ENCODE data around the gene BUB1.
"Not testable (repeated sequence)": the region's sequence is repeated elsewhere in the genome, so short reads cannot be mapped to it uniquely, and the experiment has no call there.

The BUB1 gene

GRCh38 chr2:110653861-110654260 lies 24.0 kb downstream of the BUB1 start:
- no peak overlapping the region for H3K27ac Mint-ChIP-seq
- peaks cover 4% of the 10 kb centered on the region for H3K4me1 Mint-ChIP-seq
- H3K36me3 Mint-ChIP-seq = peaks cover 69% of the 10 kb centered on the region
- H3K4me3 Mint-ChIP-seq = no peak overlapping the region
- DNase-seq = no peak
- CTCF ChIA-PET = no interaction called here
- no peaks in the 10 kb centered on the region for H3K27me3 Mint-ChIP-seq
- H3K9me3 Mint-ChIP-seq = no peaks in the 10 kb centered on the region

GRCh38 chr2:110650346-110650745 lies 27.5 kb downstream of the BUB1 start:
- H3K4me1 Mint-ChIP-seq = no peaks in the 10 kb centered on the region
- no peak overlapping the region for H3K4me3 Mint-ChIP-seq
- no peaks in the 10 kb centered on the region for H3K27me3 Mint-ChIP-seq
- CTCF ChIA-PET = no interaction called here
- H3K27ac Mint-ChIP-seq = no peak overlapping the region
- DNase-seq = no peak
- no peaks in the 10 kb centered on the region for H3K9me3 Mint-ChIP-seq
- peaks cover 61% of the 10 kb centered on the region for H3K36me3 Mint-ChIP-seq

- no peaks in the 10 kb centered on the region for H3K9me3 Mint-ChIP-seq
- H3K27me3 Mint-ChIP-seq = no peaks in the 10 kb centered on the region
- no peak overlapping the region for H3K27ac Mint-ChIP-seq
- H3K36me3 Mint-ChIP-seq = peaks cover 61% of the 10 kb centered on the region
- CTCF ChIA-PET = interaction anchor here (1.1 kb wide), 1 partner anchor 9 kb away, joined by 3 read pairs; no protein-coding TSS in a partner anchor
- no peak overlapping the region for H3K4me3 Mint-ChIP-seq
- no peaks in the 10 kb centered on the region for H3K4me1 Mint-ChIP-seq
- no peak for DNase-seq
Observed at GRCh38 chr2:110647777-110648176, 30.1 kb downstream of the BUB1 start.

- CTCF ChIA-PET = no interaction called here
- peaks cover 69% of the 10 kb centered on the region for H3K36me3 Mint-ChIP-seq
- H3K4me1 Mint-ChIP-seq = no peaks in the 10 kb centered on the region
- H3K27me3 Mint-ChIP-seq = no peaks in the 10 kb centered on the region
- no peak overlapping the region for H3K4me3 Mint-ChIP-seq
- no peaks in the 10 kb centered on the region for H3K9me3 Mint-ChIP-seq
- DNase-seq = no peak
- H3K27ac Mint-ChIP-seq = no peak overlapping the region
Observed at GRCh38 chr2:110645616-110646015, 32.2 kb downstream of the BUB1 start.

- peaks cover 70% of the 10 kb centered on the region for H3K36me3 Mint-ChIP-seq
- no peaks in the 10 kb centered on the region for H3K9me3 Mint-ChIP-seq
- no peak overlapping the region for H3K27ac Mint-ChIP-seq
- DNase-seq = no peak
- H3K4me1 Mint-ChIP-seq = no peaks in the 10 kb centered on the region
- CTCF ChIA-PET = no interaction called here
- H3K4me3 Mint-ChIP-seq = no peak overlapping the region
- H3K27me3 Mint-ChIP-seq = no peaks in the 10 kb centered on the region
Observed at GRCh38 chr2:110644357-110644756, 33.5 kb downstream of the BUB1 start.

- H3K27me3 Mint-ChIP-seq = no peaks in the 10 kb centered on the region
- no peaks in the 10 kb centered on the region for H3K9me3 Mint-ChIP-seq
- no peaks in the 10 kb centered on the region for H3K4me1 Mint-ChIP-seq
- CTCF ChIA-PET = no interaction called here
- no peak overlapping the region for H3K27ac Mint-ChIP-seq
- H3K4me3 Mint-ChIP-seq = no peak overlapping the region
- H3K36me3 Mint-ChIP-seq = peaks cover 75% of the 10 kb centered on the region
- DNase-seq = no peak
Observed at GRCh38 chr2:110642360-110642759, 35.5 kb downstream of the BUB1 start.

- Mint-ChIP-seq H3K27ac (peak overlapping the region; percentile 80), H3K27me3 (no peaks in the 10 kb centered on the region), H3K4me1 (no peaks in the 10 kb centered on the region), H3K9me3 (no peaks in the 10 kb centered on the region), H3K4me3 (no peak overlapping the region), H3K36me3 (peaks cover 84% of the 10 kb centered on the region)
- DNase-seq = no peak
- CTCF ChIA-PET = interaction anchor here (1.1 kb wide), 1 partner anchor 9 kb away, joined by 3 read pairs; no protein-coding TSS in a partner anchor
Observed at GRCh38 chr2:110639972-110640371, 37.9 kb downstream of the BUB1 start.

- CTCF ChIA-PET = interaction anchor here (1.1 to 1.5 kb wide), 2 partner anchors 9 to 116 kb away, joined by 3 to 4 read pairs; no protein-coding TSS in a partner anchor
Observed at GRCh38 chr2:110638952-110639695, 38.7 kb downstream of the BUB1 start.

GRCh38 chr2:110638004-110638403 lies 39.9 kb downstream of the BUB1 start:
- Mint-ChIP-seq H3K27ac (no peak overlapping the region), H3K36me3 (peaks cover 83% of the 10 kb centered on the region), H3K9me3 (no peaks in the 10 kb centered on the region), H3K4me3 (no peak overlapping the region), H3K27me3 (no peaks in the 10 kb centered on the region), H3K4me1 (no peaks in the 10 kb centered on the region)
- CTCF ChIA-PET = interaction anchor here (1.5 kb wide), 1 partner anchor 117 kb away, joined by 4 read pairs; no protein-coding TSS in a partner anchor
- DNase-seq = no peak

More at GRCh38 chr2:110638952-110639695, 38.7 kb downstream of the BUB1 start:
- Mint-ChIP-seq H3K4me1 (no peaks in the 10 kb centered on the region), H3K4me3 (no peak overlapping the region), H3K27ac (no peak overlapping the region), H3K27me3 (no peaks in the 10 kb centered on the region), H3K9me3 (no peaks in the 10 kb centered on the region), H3K36me3 (peaks cover 87% of the 10 kb centered on the region)
- no peak for DNase-seq

GRCh38 chr2:110637093-110637492 lies 40.8 kb downstream of the BUB1 start:
- H3K27me3 Mint-ChIP-seq = no peaks in the 10 kb centered on the region
- H3K36me3 Mint-ChIP-seq = peaks cover 77% of the 10 kb centered on the region
- H3K4me3 Mint-ChIP-seq = no peak overlapping the region
- CTCF ChIA-PET = no interaction called here
- H3K27ac Mint-ChIP-seq = no peak overlapping the region
- DNase-seq = no peak
- H3K9me3 Mint-ChIP-seq = no peaks in the 10 kb centered on the region
- H3K4me1 Mint-ChIP-seq = no peaks in the 10 kb centered on the region

- peaks cover 67% of the 10 kb centered on the region for H3K36me3 Mint-ChIP-seq
- H3K4me1 Mint-ChIP-seq, H3K27ac Mint-ChIP-seq, DNase-seq, H3K4me3 Mint-ChIP-seq, CTCF ChIA-PET, H3K9me3 Mint-ChIP-seq, H3K27me3 Mint-ChIP-seq: not testable (repeated sequence)
Observed at GRCh38 chr2:110635949-110636628, 41.8 kb downstream of the BUB1 start.

- H3K27me3 Mint-ChIP-seq, H3K36me3 Mint-ChIP-seq, H3K9me3 Mint-ChIP-seq, CTCF ChIA-PET, H3K4me3 Mint-ChIP-seq, H3K4me1 Mint-ChIP-seq, DNase-seq, H3K27ac Mint-ChIP-seq: not testable (repeated sequence)
Observed at GRCh38 chr2:110627348-110627747, 50.5 kb downstream of the BUB1 start.

- DNase-seq, H3K4me3 Mint-ChIP-seq, H3K27me3 Mint-ChIP-seq, H3K9me3 Mint-ChIP-seq, CTCF ChIA-PET, H3K4me1 Mint-ChIP-seq, H3K36me3 Mint-ChIP-seq, H3K27ac Mint-ChIP-seq: not testable (repeated sequence)
Observed at GRCh38 chr2:110619326-110619939, 58.4 kb downstream of the BUB1 start.

GRCh38 chr2:110613927-110614326 lies 63.9 kb downstream of the BUB1 start:
- DNase-seq, H3K27me3 Mint-ChIP-seq, H3K4me3 Mint-ChIP-seq, H3K27ac Mint-ChIP-seq, H3K9me3 Mint-ChIP-seq, H3K36me3 Mint-ChIP-seq, H3K4me1 Mint-ChIP-seq, CTCF ChIA-PET: not testable (repeated sequence)

Data from activated naive CD4-positive, alpha-beta T cell treated with anti-CD3 and anti-CD28 coated beads, Interleukin-2, amount 10 ng/mL, durations not matched to agents 7 days and 5 days (primary cell).